ENCODE data around the gene OR8K5.
"Not testable (repeated sequence)": the region's sequence is repeated elsewhere in the genome, so short reads cannot be mapped to it uniquely, and the experiment has no call there.

Gene OR8K5

GRCh38 chr11:56160217-56160616 is at the start of gene OR8K5:
Gene OR8K5 (minus strand): TSS chr11:56160317. CDS start chr11:56160317, 0 bp downstream.
- no peak for DNase-seq (ENCODE audit: low read depth, low spot score)

GRCh38 chr11:56207790-56208189 is 47.7 kb upstream of the OR8K5 start:
- no peak for DNase-seq (ENCODE audit: low read depth, low spot score)

GRCh38 chr11:56197367-56197766 is 37.2 kb upstream of the OR8K5 start:
- DNase-seq (ENCODE audit: low read depth, low spot score) = no peak

GRCh38 chr11:56196705-56197104 is 36.6 kb upstream of the OR8K5 start:
- DNase-seq (ENCODE audit: low read depth, low spot score) = no peak

GRCh38 chr11:56188602-56189001 is 28.5 kb upstream of the OR8K5 start:
- DNase-seq (ENCODE audit: low read depth, low spot score) = no peak

- DNase-seq (ENCODE audit: low read depth, low spot score) = no peak
Observed at GRCh38 chr11:56183459-56183858, 23.3 kb upstream of the OR8K5 start.

GRCh38 chr11:56176318-56176717 is 16.2 kb upstream of the OR8K5 start, which contains the start of gene OR5J2:
Gene OR5J2 (plus strand): TSS chr11:56176618. CDS start chr11:56176618, 0 bp downstream.
- DNase-seq (ENCODE audit: low read depth, low spot score) = no peak

- DNase-seq (ENCODE audit: low read depth, low spot score) = no peak
Observed at GRCh38 chr11:56172256-56172830, 12.2 kb upstream of the OR8K5 start.

- DNase-seq (ENCODE audit: low read depth, low spot score) = no peak
Observed at GRCh38 chr11:56163804-56164203, 3.7 kb upstream of the OR8K5 start.

- DNase-seq (ENCODE audit: low read depth, low spot score) = no peak
Observed at GRCh38 chr11:56152333-56152732, 7.8 kb downstream of the OR8K5 start.

- DNase-seq (ENCODE audit: low read depth, low spot score) = no peak
Observed at GRCh38 chr11:56151376-56151775, 8.7 kb downstream of the OR8K5 start.

GRCh38 chr11:56143681-56144080 is 16.4 kb downstream of the OR8K5 start:
- DNase-seq (ENCODE audit: low read depth, low spot score) = not testable (repeated sequence)

GRCh38 chr11:56140151-56140661 is 19.9 kb downstream of the OR8K5 start, which contains the start of gene OR8J3:
Gene OR8J3 (minus strand): TSS chr11:56140201. CDS start chr11:56137718, 2,483 bp downstream.
- no peak for DNase-seq (ENCODE audit: low read depth, low spot score)

GRCh38 chr11:56122073-56122472 is 38.0 kb downstream of the OR8K5 start, which contains the start of gene OR8H3:
Gene OR8H3 (plus strand): TSS chr11:56122373. CDS start chr11:56122373, 0 bp downstream.
- DNase-seq (ENCODE audit: low read depth, low spot score) = no peak
